ENCODE data around the gene RAB11FIP4. TPM values are rescaled to one million over a fixed set of nuclear protein-coding genes. Genes with fewer than 3 reads are reported as not detected.

The RAB11FIP4 gene
- total and polyA plus RNA-seq, 2 of the 13 experiments (the other 11 are each of a cell fraction or from before 2014, with no cell fraction given), result 28.0 to 89.3 TPM

GRCh38 chr17:31467502-31468256, 76.2 kb downstream of the RAB11FIP4 start:
- intact Hi-C loops (cut with micrococcal nuclease; ENCODE audit: unreplicated experiment), result no loop called here
- ATAC-seq, result peak; percentile 89
- FAIRE-seq, result peak; percentile 90
- Histone ChIP-seq H3K79me2 (ENCODE audit: insufficient read depth, low read length) (no peaks in the 10 kb centered on the region), H3K9ac (ENCODE audit: insufficient read depth, low read depth, low read length) (peak overlapping the region; percentile 54), H2AFZ (ENCODE audit: low read length) (peak overlapping the region; percentile 5), H3K36me3 (replicated peaks in 1 of 2; ENCODE audit: control insufficient read depth in 1 of 2, insufficient read depth in 2 of 2, low read length in 2 of 2) (no peaks in the 10 kb centered on the region), H3K4me2 (ENCODE audit: low read depth, low read length) (peak overlapping the region; percentile 67), H3K4me3 (replicated peaks in 1 of 3; ENCODE audit: insufficient read depth in 1 of 3, low read depth in 2 of 3, low read length in 3 of 3) (peak overlapping the region in 1 of 3 experiments; percentile 18; a peak in 1 of 6 replicates), H3K9me3 (ENCODE audit: low read length) (no peaks in the 10 kb centered on the region), H3K27me3 (ENCODE audit: control insufficient read depth in 1 of 2, insufficient read depth in 2 of 2, low read length in 2 of 2) (no peaks in the 10 kb centered on the region), H3K27ac (ENCODE audit: extremely low read length, insufficient read depth, low read length) (peak overlapping the region; percentile 88), H3K4me1 (ENCODE audit: insufficient read depth, low read length) (peaks cover 85% of the 10 kb centered on the region), H4K20me1 (ENCODE audit: insufficient read depth, low read length) (no peaks in the 10 kb centered on the region)
- ChIA-PET CTCF (ENCODE audit: low intra/inter-chr PET ratio, low total read pairs) (no interaction called here), POLR2A (interaction anchor here (0.8 to 6.8 kb wide), 16 partner anchors 8 to 82 kb away, joined by 3 to 104 read pairs (median 8); no protein-coding TSS in a partner anchor)
- 14% methylated on average over 11 of the region's 11 CpGs for WGBS (ENCODE audit: low lambda C conversion rate)
- in situ Hi-C loops (cut with HindIII; ENCODE audit: extremely low pct_ligation_motif_present, low pct_unique_long_range_greater_than_20kb), result no loop called here
- BruUV-seq (replicated peaks), result TSS peak; percentile 80
- DNase-seq (ENCODE audit: low spot score), result peak; percentile 91
- TF ChIP-seq ZNF263 (CRISPR knock-in tag; IDR thresholded peaks at IDR 0.05), result no peak
- no peak; the same call in 1 of the 2 replicates for TF ChIP-seq TBX3 (IDR thresholded peaks at IDR 0.05; ENCODE audit: borderline replicate concordance)
- peak; percentile 52; the same call in 1 of the 2 replicates for TF ChIP-seq AHDC1 (CRISPR knock-in tag; IDR thresholded peaks at IDR 0.05; ENCODE audit: borderline replicate concordance)
- TF ChIP-seq MIER3 (CRISPR knock-in tag; IDR thresholded peaks at IDR 0.05; ENCODE audit: borderline replicate concordance), result 0 out of 2 replicates have a peak, but pooled peaks have one; percentile 43
- TF ChIP-seq THAP9 (CRISPR knock-in tag; IDR thresholded peaks at IDR 0.05; ENCODE audit: borderline replicate concordance), result no peak
- no peak for TF ChIP-seq ZNF704 (CRISPR knock-in tag; IDR thresholded peaks at IDR 0.05; ENCODE audit: borderline replicate concordance)
- no peak for TF ChIP-seq ZFP36 (IDR thresholded peaks at IDR 0.05; ENCODE audit: borderline replicate concordance, low read depth, low read length, partially characterized antibody)
- no peak for TF ChIP-seq DZIP1 (CRISPR knock-in tag; IDR thresholded peaks at IDR 0.05)
- no peak for TF ChIP-seq ZNF326 (CRISPR knock-in tag; IDR thresholded peaks at IDR 0.05; ENCODE audit: borderline replicate concordance)

All from HepG2 (cell line).